Muscle layer of duodenum (tissue), 2 donors: ENCODE measurements around the gene TRAK1.

ENCODE experiments used
- H3K27ac ChIP-seq: one replicate; pipeline ENCODE4 v1.7.0; 2013; ENCODE audit warnings: mild to moderate bottlenecking, low read length
- H3K27me3 ChIP-seq: one replicate; pipeline ENCODE4 v1.7.0; 2013; ENCODE audit warnings: low read depth, mild to moderate bottlenecking, control low read depth, low read length
- H3K36me3 ChIP-seq, 2 donors: one replicate each; pipeline ENCODE4 v1.7.0; 2013; ENCODE audit warnings: low read length in 2 of 2, control low read depth in 1 of 2, mild to moderate bottlenecking in 1 of 2; ENCODE audit not compliant: insufficient read depth in 2 of 2, control insufficient read depth in 1 of 2
- H3K4me1 ChIP-seq, 2 donors: one replicate each; pipeline ENCODE4 v1.7.0; 2013; ENCODE audit warnings: low read length in 2 of 2, mild to moderate bottlenecking in 2 of 2, control low read depth in 1 of 2, moderate library complexity in 1 of 2; ENCODE audit not compliant: insufficient read depth in 2 of 2, control insufficient read depth in 1 of 2
- H3K4me3 ChIP-seq, 2 donors: one replicate each; pipeline ENCODE4 v1.7.0; 2013; ENCODE audit warnings: low read length in 2 of 2, low read depth in 1 of 2, mild to moderate bottlenecking in 1 of 2
- H3K9me3 ChIP-seq, 2 donors: one replicate each; pipeline ENCODE4 v1.7.0; 2013; ENCODE audit warnings: low read length in 2 of 2, control low read depth in 1 of 2, mild to moderate bottlenecking in 1 of 2; ENCODE audit not compliant: control insufficient read depth in 1 of 2
- donor health status: healthy.

TRAK1 gene

GRCh38 chr3:42220436-42221121, 129.4 kb downstream of the TRAK1 start:
- no peaks in the 10 kb centered on the region for H3K4me1 ChIP-seq
- H3K9me3 ChIP-seq: no peaks in the 10 kb centered on the region
- H3K27me3 ChIP-seq: no peaks in the 10 kb centered on the region
- no peak overlapping the region for H3K4me3 ChIP-seq
- no peak overlapping the region for H3K27ac ChIP-seq
- H3K36me3 ChIP-seq: peaks cover 32 to 73% of the 10 kb centered on the region in 2 donors

- Histone ChIP-seq H3K9me3 (no peaks in the 10 kb centered on the region), H3K27ac (no peak overlapping the region)
Measured at GRCh38 chr3:42222942-42223693, 132.0 kb downstream of the TRAK1 start.

GRCh38 chr3:42224178-42224577, 133.0 kb downstream of the TRAK1 start:
- Histone ChIP-seq H3K36me3 (peaks cover 32 to 55% of the 10 kb centered on the region in 2 donors), H3K4me1 (no peaks in the 10 kb centered on the region), H3K4me3 (no peak overlapping the region), H3K27ac (no peak overlapping the region), H3K27me3 (no peaks in the 10 kb centered on the region), H3K9me3 (no peaks in the 10 kb centered on the region)

More at GRCh38 chr3:42222942-42223693, 132.0 kb downstream of the TRAK1 start:
- no peak overlapping the region for H3K4me3 ChIP-seq
- H3K36me3 ChIP-seq: peaks cover 32 to 63% of the 10 kb centered on the region in 2 donors
- H3K4me1 ChIP-seq: no peaks in the 10 kb centered on the region
- no peaks in the 10 kb centered on the region for H3K27me3 ChIP-seq

GRCh38 chr3:42224658-42225421, 133.7 kb downstream of the TRAK1 start:
- H3K4me3 ChIP-seq: no peak overlapping the region
- no peaks in the 10 kb centered on the region for H3K4me1 ChIP-seq
- H3K36me3 ChIP-seq: peaks cover 32 to 49% of the 10 kb centered on the region in 2 donors
- no peaks in the 10 kb centered on the region for H3K27me3 ChIP-seq
- H3K9me3 ChIP-seq: no peaks in the 10 kb centered on the region
- H3K27ac ChIP-seq: no peak overlapping the region

- Histone ChIP-seq H3K27me3 (no peaks in the 10 kb centered on the region), H3K4me3 (no peak overlapping the region), H3K4me1 (no peaks in the 10 kb centered on the region), H3K27ac (no peak overlapping the region), H3K9me3 (no peaks in the 10 kb centered on the region), H3K36me3 (peaks cover 26 to 41% of the 10 kb centered on the region in 2 donors)
Measured at GRCh38 chr3:42225486-42226363, 134.6 kb downstream of the TRAK1 start.

- H3K36me3 ChIP-seq: peaks cover 23 to 34% of the 10 kb centered on the region in 2 donors
- no peak overlapping the region for H3K27ac ChIP-seq
- no peaks in the 10 kb centered on the region for H3K27me3 ChIP-seq
- no peaks in the 10 kb centered on the region for H3K4me1 ChIP-seq
- H3K9me3 ChIP-seq: no peaks in the 10 kb centered on the region
- no peak overlapping the region for H3K4me3 ChIP-seq
Measured at GRCh38 chr3:42226470-42227425, 135.6 kb downstream of the TRAK1 start.

- Histone ChIP-seq H3K4me3 (no peak overlapping the region), H3K27ac (no peak overlapping the region), H3K36me3 (peaks cover 9 to 14% of the 10 kb centered on the region in 2 donors), H3K9me3 (no peaks in the 10 kb centered on the region), H3K4me1 (no peaks in the 10 kb centered on the region), H3K27me3 (no peaks in the 10 kb centered on the region)
Measured at GRCh38 chr3:42228796-42229195, 137.6 kb downstream of the TRAK1 start.

- Histone ChIP-seq H3K9me3 (no peaks in the 10 kb centered on the region), H3K4me1 (no peaks in the 10 kb centered on the region), H3K27me3 (no peaks in the 10 kb centered on the region), H3K36me3 (peaks cover 3 to 9% of the 10 kb centered on the region in 2 donors), H3K27ac (no peak overlapping the region), H3K4me3 (no peak overlapping the region)
Measured at GRCh38 chr3:42229266-42229941, 138.2 kb downstream of the TRAK1 start.

GRCh38 chr3:42229942-42230688, 139.0 kb downstream of the TRAK1 start:
- Histone ChIP-seq H3K4me1 (no peaks in the 10 kb centered on the region), H3K27ac (no peak overlapping the region), H3K9me3 (no peaks in the 10 kb centered on the region), H3K27me3 (no peaks in the 10 kb centered on the region), H3K36me3 (peaks cover 0 to 9% of the 10 kb centered on the region in 2 donors), H3K4me3 (no peak overlapping the region)
